ENCODE data around the gene CD40.
"Not testable (repeated sequence)": the region's sequence is repeated elsewhere in the genome, so short reads cannot be mapped to it uniquely, and the experiment has no call there.

The CD40 gene

GRCh38 chr20:46099491-46100287, 18.4 kb upstream of the CD40 start:
- no peak for DNase-seq

- DNase-seq: not testable (repeated sequence)
These were observed 17.7 kb upstream of the CD40 start for GRCh38 chr20:46100444-46100843.

DNA sequence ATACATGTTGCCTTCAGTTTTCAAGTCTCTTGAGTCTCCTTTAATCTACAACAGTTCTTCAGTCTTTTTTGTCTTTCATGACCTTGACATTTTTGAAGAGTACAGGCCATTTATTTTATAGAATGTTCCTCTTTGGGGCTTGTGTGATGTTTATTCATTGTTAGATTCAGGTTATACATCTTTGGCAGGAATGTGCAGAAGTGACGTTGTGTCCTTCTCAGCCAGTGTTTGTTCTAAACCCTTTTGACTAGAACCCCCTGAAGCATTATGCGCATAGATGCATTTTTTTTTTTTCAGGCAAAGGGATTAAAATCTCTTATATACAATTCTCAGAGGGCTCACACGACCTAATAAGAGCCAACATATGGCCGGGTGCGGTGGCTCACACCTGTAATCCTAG, 17.1 kb upstream of the CD40 start:
- DNase-seq: no peak

DNA sequence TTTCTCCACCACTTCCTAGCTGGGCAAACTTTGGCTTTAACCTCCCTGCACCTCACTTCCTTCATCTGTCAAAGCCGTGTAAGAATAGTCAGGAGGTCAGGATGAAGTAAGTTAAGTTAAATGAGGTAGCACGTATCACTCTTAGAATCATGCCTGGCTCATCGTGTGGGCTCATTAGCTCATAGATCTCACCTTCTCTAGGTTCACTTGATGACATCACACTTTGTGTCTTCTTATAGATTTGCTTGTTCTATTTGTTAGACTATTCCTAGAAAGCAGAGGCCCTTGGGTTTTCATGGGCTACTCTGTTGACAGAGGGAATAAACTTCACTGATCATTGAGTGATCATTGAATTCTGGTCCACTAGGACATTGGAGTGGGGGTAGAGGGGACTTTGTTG, 16.2 kb upstream of the CD40 start:
- no peak for DNase-seq

GRCh38 chr20:46102940-46103339, 15.2 kb upstream of the CD40 start:
- no peak for DNase-seq

DNA sequence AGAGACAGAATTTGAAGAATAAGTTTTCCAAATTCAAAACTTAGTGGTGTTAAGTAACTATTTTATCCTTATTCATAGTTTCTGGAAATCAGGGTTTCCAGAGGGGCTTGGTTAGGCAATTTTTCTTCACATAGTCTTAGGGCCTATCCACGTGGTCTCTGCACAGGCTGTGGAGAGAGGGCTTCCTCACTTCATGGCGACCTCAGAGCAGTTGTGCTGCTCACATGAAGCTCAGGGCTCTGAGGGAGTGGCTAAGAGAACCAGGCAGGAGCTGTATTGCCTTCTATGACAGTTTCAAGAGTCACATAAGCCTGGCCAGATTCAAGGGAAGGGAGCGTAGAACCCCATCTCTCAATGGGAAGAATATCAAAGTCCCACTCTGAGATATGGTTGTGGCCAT, 13.9 kb upstream of the CD40 start:
- DNase-seq: no peak

GRCh38 chr20:46107061-46107460, 11.1 kb upstream of the CD40 start:
- DNase-seq: no peak

- no peak for DNase-seq
These were observed 9.7 kb upstream of the CD40 start for GRCh38 chr20:46108435-46108841.

GRCh38 chr20:46108976-46109375, 9.1 kb upstream of the CD40 start:
- no peak for DNase-seq

- no peak for DNase-seq
These were observed 6.9 kb upstream of the CD40 start for GRCh38 chr20:46111028-46111835.

GRCh38 chr20:46111836-46112212, 6.3 kb upstream of the CD40 start:
- no peak for DNase-seq

DNA sequence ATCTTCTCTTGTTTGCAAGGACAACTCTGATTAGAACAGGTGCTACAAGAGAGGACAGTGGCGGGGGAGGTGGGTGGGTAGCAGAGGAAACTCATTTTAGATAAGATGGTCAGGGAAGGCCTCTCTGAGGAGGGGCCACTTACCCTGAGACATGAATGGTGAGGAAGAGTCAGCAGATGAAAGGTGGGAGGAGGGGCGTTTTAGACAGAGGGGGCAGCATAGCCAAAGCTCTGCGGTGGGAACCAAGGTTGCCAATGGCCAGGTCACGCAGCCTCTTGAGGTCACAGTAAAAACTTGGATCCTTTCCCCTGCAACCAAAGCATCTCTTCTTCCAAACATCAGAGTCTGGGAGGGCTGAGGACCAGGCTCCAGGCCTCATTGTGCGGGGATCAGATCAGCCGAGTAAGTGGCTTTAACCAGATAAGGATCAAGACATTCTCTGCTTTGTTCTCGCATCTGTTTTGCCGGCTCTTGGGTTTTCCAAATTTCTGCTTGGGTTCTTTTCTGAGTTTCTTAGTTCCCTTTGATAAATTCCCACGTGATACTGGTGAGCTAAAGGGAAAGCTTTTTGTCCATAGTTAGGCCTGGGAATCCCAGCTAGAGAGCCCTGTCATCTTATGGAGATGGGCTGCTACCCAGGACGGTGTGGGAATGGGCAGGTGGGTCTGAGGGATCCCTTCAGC, 5.5 kb upstream of the CD40 start:
- DNase-seq: no peak

- no peak for DNase-seq
These were observed 5.0 kb upstream of the CD40 start for GRCh38 chr20:46113113-46113470.

DNA sequence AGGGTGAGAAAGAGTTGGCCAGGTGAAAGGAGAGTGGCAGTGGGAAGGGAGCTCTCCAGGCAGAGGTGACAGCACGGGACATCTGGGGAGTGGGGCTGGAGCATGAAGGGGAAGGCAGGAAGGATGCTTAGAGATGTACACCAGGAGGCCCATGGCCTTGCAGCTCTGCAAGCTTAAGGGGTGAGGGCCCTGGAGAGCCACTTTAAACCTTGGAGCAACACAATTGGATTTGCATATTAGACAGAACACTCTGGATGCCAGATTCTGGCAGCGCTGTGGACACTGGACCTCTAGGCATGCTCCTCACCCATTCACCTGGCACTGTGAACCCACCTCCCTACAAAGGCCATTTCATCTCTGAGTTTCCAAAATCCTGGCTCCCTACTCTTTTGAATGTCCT, 3.7 kb upstream of the CD40 start:
- DNase-seq: no peak

DNA sequence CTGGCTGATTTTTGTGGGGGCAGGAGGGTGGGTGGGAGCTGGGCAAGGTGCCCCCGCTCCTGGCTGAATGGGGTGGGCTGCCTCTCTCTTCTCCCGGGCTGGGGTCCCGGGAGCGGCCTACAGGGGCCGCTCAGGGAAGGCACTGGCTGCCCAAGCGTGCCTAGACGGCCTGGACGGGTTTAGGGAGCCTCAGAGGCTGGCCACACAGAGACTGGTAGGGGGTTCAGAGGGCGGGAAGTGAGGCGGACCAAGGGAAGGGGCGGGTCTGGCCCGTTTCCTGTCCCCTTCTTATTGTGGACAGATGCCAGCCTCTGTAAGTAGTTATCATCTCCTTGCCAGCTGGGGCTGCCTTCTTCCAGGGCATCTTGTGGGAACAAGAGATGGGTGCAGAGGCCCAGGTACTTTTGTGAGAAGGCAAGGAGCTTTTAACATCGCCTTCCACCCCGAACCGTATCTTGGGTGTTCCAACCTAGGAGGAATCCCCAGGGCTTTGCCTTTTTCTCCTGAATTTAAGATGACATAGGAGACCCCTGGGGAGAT, 437 bp downstream of the CD40 start:
- DNase-seq: no peak

- no peak for DNase-seq
These were observed 973 bp downstream of the CD40 start for GRCh38 chr20:46119028-46119546.

GRCh38 chr20:46119547-46119946, 1.4 kb downstream of the CD40 start:
- no peak for DNase-seq

- DNase-seq: no peak
These were observed 2.0 kb downstream of the CD40 start for GRCh38 chr20:46120136-46120535.

GRCh38 chr20:46121184-46121930, 3.2 kb downstream of the CD40 start:
- DNase-seq: no peak

GRCh38 chr20:46122071-46122470, 4.0 kb downstream of the CD40 start:
- DNase-seq: no peak

- DNase-seq: no peak
These were observed 4.7 kb downstream of the CD40 start for GRCh38 chr20:46122516-46123481.
